Testis (tissue), 2 donors: Measurements from ENCODE around the gene STXBP1.

Source experiments
- POLR2A ChIP-seq: fragments of 450-650 bp; IDR thresholded peaks from one replicate; pipeline ENCODE4 v1.6.1; 2017; ENCODE audit warnings: antibody characterized with exemption, mild to moderate bottlenecking, moderate library complexity
- TF ChIP-seq, protein P1 (sequence below), 3 experiments: fragments of 450-650 bp in 2 of 3; fragments of 200-600 bp in 1 of 3; sonication (generic) in 1 of 3; IDR thresholded peaks; one replicate each; pipeline ENCODE4 v1.5.1; 2016 to 2019; ENCODE audit warnings: antibody characterized with exemption in 3 of 3, mild to moderate bottlenecking in 2 of 3, moderate library complexity in 1 of 3

DNA sequence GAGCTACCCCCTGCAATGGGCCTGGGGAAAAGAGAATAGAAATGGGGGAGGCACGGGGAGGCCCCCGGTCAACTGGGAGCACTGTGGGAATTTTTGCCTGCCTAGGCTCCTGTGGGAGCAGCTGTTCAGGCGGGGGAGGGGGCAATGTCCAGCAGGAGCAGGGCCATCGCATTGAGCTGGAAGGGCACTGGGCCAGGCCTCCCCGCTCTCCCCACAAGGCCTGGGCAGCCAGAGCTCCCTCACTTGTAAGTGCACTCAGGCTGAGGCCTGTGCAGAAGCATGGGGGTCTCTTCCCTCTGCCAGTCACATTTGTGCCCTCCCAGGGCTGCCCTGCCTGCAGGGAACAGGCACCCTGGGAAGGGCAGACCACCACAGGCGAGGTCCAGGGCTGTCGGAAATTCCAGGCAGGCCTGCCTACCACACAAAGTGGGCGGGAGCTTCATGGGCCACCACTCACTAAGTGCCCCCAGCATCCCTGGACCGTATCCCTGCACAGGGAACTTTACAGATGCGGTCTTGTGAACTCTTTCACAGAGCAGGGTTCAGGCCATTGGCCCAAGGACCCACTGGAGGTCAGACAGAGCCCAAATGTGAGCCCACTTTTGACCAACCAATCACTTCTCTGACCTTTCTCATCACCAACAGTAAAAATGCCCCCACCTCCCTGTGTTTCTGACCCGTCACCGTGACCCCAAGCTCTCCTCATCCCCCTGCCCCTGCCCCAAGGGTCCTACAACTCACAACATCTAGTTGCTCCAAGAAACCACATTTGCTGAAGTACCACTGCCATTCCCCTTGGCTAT, 93.7 kb downstream of the STXBP1 start:
- TF ChIP-seq, protein P1, sequence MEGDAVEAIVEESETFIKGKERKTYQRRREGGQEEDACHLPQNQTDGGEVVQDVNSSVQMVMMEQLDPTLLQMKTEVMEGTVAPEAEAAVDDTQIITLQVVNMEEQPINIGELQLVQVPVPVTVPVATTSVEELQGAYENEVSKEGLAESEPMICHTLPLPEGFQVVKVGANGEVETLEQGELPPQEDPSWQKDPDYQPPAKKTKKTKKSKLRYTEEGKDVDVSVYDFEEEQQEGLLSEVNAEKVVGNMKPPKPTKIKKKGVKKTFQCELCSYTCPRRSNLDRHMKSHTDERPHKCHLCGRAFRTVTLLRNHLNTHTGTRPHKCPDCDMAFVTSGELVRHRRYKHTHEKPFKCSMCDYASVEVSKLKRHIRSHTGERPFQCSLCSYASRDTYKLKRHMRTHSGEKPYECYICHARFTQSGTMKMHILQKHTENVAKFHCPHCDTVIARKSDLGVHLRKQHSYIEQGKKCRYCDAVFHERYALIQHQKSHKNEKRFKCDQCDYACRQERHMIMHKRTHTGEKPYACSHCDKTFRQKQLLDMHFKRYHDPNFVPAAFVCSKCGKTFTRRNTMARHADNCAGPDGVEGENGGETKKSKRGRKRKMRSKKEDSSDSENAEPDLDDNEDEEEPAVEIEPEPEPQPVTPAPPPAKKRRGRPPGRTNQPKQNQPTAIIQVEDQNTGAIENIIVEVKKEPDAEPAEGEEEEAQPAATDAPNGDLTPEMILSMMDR (IDR thresholded peaks at IDR 0.05) = no peak
- no peak for TF ChIP-seq POLR2A
